GM12878 (cell line): ENCODE data around the gene IRF4. TPM values are rescaled to one million over a fixed set of nuclear protein-coding genes. Genes with fewer than 3 reads are reported as not detected.

ENCODE experiments used
- ATAC-seq: fragments of 200-7000 bp; cut with Tn5 transposase; 3 replicates; pipeline ENCODE4 v1.9.1; 2020; ENCODE audit warnings: mild to moderate bottlenecking, moderate library complexity
- BruUV-seq: library from RNA; stranded (reverse); fragments of 400-500 nt; replicated peaks from 2 replicates; lab custom pipeline; 2021; lab: Mats Ljungman, UMichigan
- CTCF ChIA-PET: fragments of 300-600 bp; sonication (Branson Sonifier 250); formaldehyde crosslinking; extraction: SDS; loops from one replicate; lab custom pipeline; 2021; ENCODE audit warnings: inconsistent platforms; lab: Yijun Ruan, JAX
- POLR2A ChIA-PET: fragments of 350-600 bp; formaldehyde crosslinking; extraction: SDS; loops from one replicate; lab custom pipeline; 2021; ENCODE audit warnings: inconsistent platforms; lab: Charles Lee
- RAD21 ChIA-PET: fragments of 300-600 bp; sonication (Branson Sonifier 250); formaldehyde crosslinking; loops from one replicate; lab custom pipeline; 2023; ENCODE audit warnings: antibody characterized with exemption; ENCODE audit not compliant: unreplicated experiment; lab: Charles Lee
- SMC1A ChIA-PET: fragments of 300-600 bp; sonication (Branson Sonifier 250); formaldehyde crosslinking; loops from one replicate; lab custom pipeline; 2023; ENCODE audit not compliant: unreplicated experiment, uncharacterized antibody; lab: Charles Lee
- DNase-seq: peaks from one replicate; pipeline ENCODE4 v3.0.0-alpha.2; 2011; ENCODE audit warnings: low read depth, low spot score
- FAIRE-seq: peaks from 3 replicates; lab custom pipeline; 2011; peaks lifted over from hg19 to GRCh38; lab: Jason Lieb, UNC
- H2AFZ ChIP-seq: 2 replicates; pipeline ENCODE4 v1.6.0; 2011; ENCODE audit warnings: low read depth, low read length, control low read depth; ENCODE audit not compliant: control insufficient read depth
- H3K27ac ChIP-seq: 2 replicates; pipeline ENCODE4 v1.5.1; 2011; ENCODE audit warnings: control low read depth; ENCODE audit not compliant: control insufficient read depth, insufficient read depth
- H3K27me3 ChIP-seq, 2 experiments: replicated peaks in 1 of 2; 2 replicates each; pipeline versions ENCODE4 v1.6.0 to v1.6.1; 2011; ENCODE audit warnings: low read length in 1 of 2; ENCODE audit not compliant: control insufficient read depth in 2 of 2, insufficient read depth in 2 of 2
- H3K36me3 ChIP-seq, 2 experiments: 2 replicates each; pipeline ENCODE4 v1.5.1; 2011; ENCODE audit warnings: low read length in 1 of 2; ENCODE audit not compliant: control insufficient read depth in 2 of 2, insufficient read depth in 2 of 2
- H3K4me1 ChIP-seq: 2 replicates; pipeline ENCODE4 v1.6.1; 2011; ENCODE audit warnings: mild to moderate bottlenecking, low read length, moderate library complexity, mixed read lengths; ENCODE audit not compliant: control insufficient read depth, insufficient read depth
- H3K4me2 ChIP-seq: 2 replicates; pipeline ENCODE4 v1.6.0; 2011; ENCODE audit warnings: control low read depth; ENCODE audit not compliant: control insufficient read depth, insufficient read depth
- H3K4me3 ChIP-seq: fragments of 200-600 bp; sonication (generic); 2 replicates; pipeline ENCODE4 v1.5.1; 2016
- H3K79me2 ChIP-seq: 2 replicates; pipeline ENCODE4 v1.6.0; 2011; ENCODE audit warnings: low read length; ENCODE audit not compliant: control insufficient read depth, insufficient read depth
- H3K9ac ChIP-seq: 2 replicates; pipeline ENCODE4 v1.8.0; 2011; ENCODE audit warnings: low read length, control low read depth, mixed read lengths; ENCODE audit not compliant: control insufficient read depth, insufficient read depth
- H3K9me3 ChIP-seq: replicated peaks from 3 replicates; pipeline ENCODE4 v1.5.1; 2011; ENCODE audit warnings: mild to moderate bottlenecking, low read length; ENCODE audit not compliant: control insufficient read depth, insufficient read depth
- H4K20me1 ChIP-seq: 2 replicates; pipeline ENCODE4 v1.6.0; 2011; ENCODE audit not compliant: control insufficient read depth, insufficient read depth
- CBX3 ChIP-seq: fragments of 200-600 bp; sonication (generic); IDR thresholded peaks from 2 replicates; pipeline ENCODE4 v1.6.1; 2016; ENCODE audit warnings: low read depth, borderline replicate concordance
- POU2F2 ChIP-seq: IDR thresholded peaks from 3 replicates; pipeline ENCODE4 v1.6.1; 2011; ENCODE audit warnings: low read depth, mild to moderate bottlenecking, low read length, borderline replicate concordance
- ZNF24 ChIP-seq: fragments of 450-650 bp; IDR thresholded peaks from 2 replicates; pipeline ENCODE4 v1.6.1; 2017; ENCODE audit warnings: antibody characterized with exemption, mild to moderate bottlenecking
- WGBS: methylation state at CpG from one replicate; pipeline ENCODE4 v1.1.6; 2016; ENCODE audit warnings: low lambda C conversion rate; ENCODE audit not compliant: insufficient replicate concordance, insufficient coverage; ENCODE audit errors: missing lambda C conversion rate; 5-methylcytosine and 5-hydroxymethylcytosine counted together
- in situ Hi-C: fragments of 300-500 bp; cut with MboI; formaldehyde crosslinking; loops from 9 replicates; pipeline ENCODE4 v1.14.3; 2018; ENCODE audit warnings: mixed read lengths
- intact Hi-C: fragments of 100-400 bp; cut with micrococcal nuclease; formaldehyde crosslinking; loops from one replicate; pipeline ENCODE4 v1.14.2; 2022; ENCODE audit not compliant: unreplicated experiment
- polyA plus RNA-seq, 11 experiments: library from polyadenylated mRNA; depleted of rRNA in 4 of 11; unstranded in 6 of 11; stranded (reverse) in 5 of 11; fragments of >200 nt; fragmentation: Nextera tagmentation in 4 of 11; fragmentation: Illumina TruSeq in 1 of 11; extraction: Ambion mirVana in 4 of 11; extraction: Trizol in 1 of 11; gene quantifications; 1 replicate in 1 of 11; 2 replicates in 10 of 11; pipeline versions ENCODE4 v1.2.1 to v1.2.3, GENCODE V29; 2011 to 2016; ENCODE audit warnings: inconsistent platforms in 2 of 11, missing spikeins in 2 of 11, low read depth in 1 of 11
- total RNA-seq, 4 experiments: library from RNA; depleted of rRNA in 3 of 4; stranded (reverse); fragments of >200 nt in 3 of 4; fragmentation: Illumina TruSeq in 1 of 4; extraction: Trizol in 1 of 4; gene quantifications; 2 replicates each; pipeline versions ENCODE4 v1.2.1 to v1.2.3, GENCODE V29; 2013 to 2021

The IRF4 gene
- total and polyA plus RNA-seq, 10 of the 15 experiments (the other 5 are each of a cell fraction or from before 2014, with no cell fraction given) = 50.0 to 495 (median 257) TPM

- DNase-seq (no peak), FAIRE-seq (no peak), ATAC-seq (no peak)
- WGBS = 75% methylated on average over 11 of the region's 11 CpGs
- ChIA-PET SMC1A (interaction anchor here (0.9 to 10.4 kb wide), 9 partner anchors 10 to 66 kb away, joined by 3 to 106 read pairs (median 5); no protein-coding TSS in a partner anchor), POLR2A (interaction anchor here (9.1 kb wide), 1 partner anchor 13 kb away, joined by 81 read pairs; no protein-coding TSS in a partner anchor), CTCF (interaction anchor here (1.1 to 4.9 kb wide), 5 partner anchors 9 to 63 kb away, joined by 3 to 34 read pairs (median 3); no protein-coding TSS in a partner anchor), RAD21 (interaction anchor here (0.7 to 4.9 kb wide), 5 partner anchors 10 to 30 kb away, joined by 3 to 61 read pairs (median 13); no protein-coding TSS in a partner anchor)
- Histone ChIP-seq H3K9ac (no peak overlapping the region), H3K4me3 (no peak overlapping the region), H3K27me3 (no peaks in the 10 kb centered on the region), H2AFZ (no peak overlapping the region), H3K4me2 (no peak overlapping the region), H3K27ac (no peak overlapping the region), H3K9me3 (no peaks in the 10 kb centered on the region), H3K79me2 (peaks cover 2% of the 10 kb centered on the region), H3K36me3 (peaks cover 31% of the 10 kb centered on the region in 2 experiments), H4K20me1 (no peaks in the 10 kb centered on the region), H3K4me1 (peaks cover 47% of the 10 kb centered on the region)
- in situ Hi-C loops = no loop called here
- BruUV-seq = no TSS peak
- TF ChIP-seq CBX3 (no peak), POU2F2 (0 out of 3 replicates have a peak, but pooled peaks have one; percentile 34), ZNF24 (peak; percentile 86)
- intact Hi-C loops = no loop called here
Measured at GRCh38 chr6:352896-353470, 38.6 kb upstream of the IRF4 start.
